Stimulated activated CD4-positive, alpha-beta T cell treated with anti-CD3 and anti-CD28 coated beads, Interleukin-1b, Interleukin-23, amount 100 ng/mL, for 4 hours (primary cell): ENCODE data around the gene AGXT2.

Source experiments
- DNase-seq, 2 donors: peaks; one replicate each; pipeline ENCODE4 v3.0.0-alpha.2; 2020; ENCODE audit warnings: low read depth in 2 of 2

Gene AGXT2, protein sequence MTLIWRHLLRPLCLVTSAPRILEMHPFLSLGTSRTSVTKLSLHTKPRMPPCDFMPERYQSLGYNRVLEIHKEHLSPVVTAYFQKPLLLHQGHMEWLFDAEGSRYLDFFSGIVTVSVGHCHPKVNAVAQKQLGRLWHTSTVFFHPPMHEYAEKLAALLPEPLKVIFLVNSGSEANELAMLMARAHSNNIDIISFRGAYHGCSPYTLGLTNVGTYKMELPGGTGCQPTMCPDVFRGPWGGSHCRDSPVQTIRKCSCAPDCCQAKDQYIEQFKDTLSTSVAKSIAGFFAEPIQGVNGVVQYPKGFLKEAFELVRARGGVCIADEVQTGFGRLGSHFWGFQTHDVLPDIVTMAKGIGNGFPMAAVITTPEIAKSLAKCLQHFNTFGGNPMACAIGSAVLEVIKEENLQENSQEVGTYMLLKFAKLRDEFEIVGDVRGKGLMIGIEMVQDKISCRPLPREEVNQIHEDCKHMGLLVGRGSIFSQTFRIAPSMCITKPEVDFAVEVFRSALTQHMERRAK

DNA sequence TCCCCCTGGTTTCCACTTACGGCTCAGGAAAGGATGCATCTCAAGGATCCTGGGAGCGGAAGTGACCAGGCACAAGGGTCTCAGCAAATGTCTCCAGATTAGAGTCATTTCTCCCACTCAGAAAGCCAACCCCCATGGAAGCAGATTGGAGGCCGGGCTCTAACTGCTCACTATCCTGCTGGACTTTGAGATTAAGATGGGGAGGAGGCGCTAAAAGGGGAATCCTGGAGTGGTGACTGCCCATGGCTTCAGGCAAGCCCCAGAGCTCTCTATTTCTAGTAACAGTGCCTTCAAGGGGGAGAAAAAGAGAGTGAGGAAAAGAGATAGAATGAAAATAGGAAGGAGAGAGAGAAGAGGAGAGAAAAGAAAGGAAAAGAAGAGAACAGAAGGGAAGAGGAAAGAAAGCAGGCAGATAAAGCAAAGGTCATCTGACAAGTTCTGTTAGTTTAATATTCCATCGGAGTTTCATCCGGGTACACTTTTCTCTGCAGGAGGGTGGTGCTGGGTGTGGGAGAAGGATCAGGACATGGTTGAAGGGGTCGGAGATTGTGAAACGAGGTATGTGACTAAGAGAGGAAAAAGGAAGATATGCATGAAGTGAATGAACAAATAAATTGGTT lies at the start of gene AGXT2:
AGXT2 (minus strand) TSS at position 165 of the 620 bp plus-strand sequence; CDS start at position 108, 57 bp downstream.
- DNase-seq: no peak

DNA sequence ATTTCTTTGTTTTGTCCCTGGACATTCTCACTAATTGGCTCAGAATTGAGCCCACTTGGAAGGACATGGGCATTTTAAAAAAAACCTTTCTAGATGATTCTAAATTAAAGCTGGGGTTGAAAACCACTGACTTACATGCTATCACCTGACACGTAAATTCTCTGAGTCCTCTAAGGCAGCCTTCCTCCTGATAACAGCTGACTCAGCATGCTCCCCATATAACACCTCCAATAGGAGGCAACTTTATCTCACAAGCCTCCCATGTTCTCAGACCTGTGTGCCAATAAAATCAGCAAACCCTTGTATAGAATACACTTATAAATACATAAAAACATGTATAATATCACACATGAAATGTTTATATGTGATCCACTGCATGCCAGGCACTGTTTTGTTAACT lies 49.2 kb upstream of the AGXT2 start:
- DNase-seq: no peak

DNA sequence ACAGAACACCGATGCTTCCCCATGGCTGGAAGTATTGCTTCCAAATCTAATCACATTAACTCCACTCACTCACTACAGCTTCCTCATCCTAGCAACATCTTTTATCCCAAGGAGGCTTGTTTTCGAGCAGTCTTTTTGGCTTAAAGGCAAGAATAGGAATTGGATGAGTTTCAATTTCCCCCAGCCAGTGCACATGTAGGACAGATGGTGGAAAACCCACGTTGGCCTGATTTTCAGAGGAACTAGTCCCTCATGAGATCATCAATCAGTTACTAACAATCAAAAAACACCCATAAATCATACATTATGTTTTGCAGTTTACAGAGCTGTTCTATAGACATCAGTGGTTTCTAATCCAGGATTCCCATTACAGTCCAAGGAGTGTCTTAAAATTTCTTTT lies 48.5 kb upstream of the AGXT2 start:
- DNase-seq: no peak

DNA sequence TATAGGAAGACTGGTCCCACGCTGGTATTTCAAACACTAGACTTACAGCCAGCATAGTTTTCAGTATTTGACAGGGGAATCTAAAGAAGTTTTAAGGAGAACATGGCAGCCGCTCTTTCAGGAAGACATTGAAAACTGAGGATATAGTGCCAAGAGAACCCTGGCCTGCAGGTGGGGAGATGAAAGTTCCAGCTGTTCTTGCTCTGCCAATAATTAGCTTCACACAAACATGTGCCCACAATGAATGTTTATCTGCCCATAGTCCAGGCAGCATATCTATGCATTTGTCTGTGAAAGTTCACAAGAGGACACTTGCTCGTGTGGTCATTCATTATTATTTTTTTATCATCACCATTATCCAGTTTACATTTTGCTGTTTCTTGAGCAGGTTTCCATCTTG lies 47.6 kb upstream of the AGXT2 start:
- DNase-seq: no peak

DNA sequence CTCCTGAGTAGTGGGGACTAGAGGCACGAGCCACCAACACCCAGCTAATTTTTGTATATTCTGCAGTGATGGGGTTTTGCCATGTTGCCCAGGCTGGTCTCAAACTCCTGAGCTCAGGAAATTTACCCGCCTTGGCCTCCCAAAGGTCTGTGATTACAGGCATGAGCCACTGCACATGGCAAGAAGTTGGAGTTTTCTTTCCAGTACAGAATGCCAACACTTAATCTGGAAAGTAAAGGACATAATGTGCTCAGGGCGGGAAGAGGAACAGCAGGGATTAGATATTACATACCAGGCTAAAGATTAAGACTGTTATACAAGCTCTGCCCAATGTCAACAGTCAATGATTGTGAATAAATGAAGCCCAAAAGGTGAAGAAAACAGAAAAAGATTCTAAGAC lies 47.2 kb upstream of the AGXT2 start:
- no peak for DNase-seq

DNA sequence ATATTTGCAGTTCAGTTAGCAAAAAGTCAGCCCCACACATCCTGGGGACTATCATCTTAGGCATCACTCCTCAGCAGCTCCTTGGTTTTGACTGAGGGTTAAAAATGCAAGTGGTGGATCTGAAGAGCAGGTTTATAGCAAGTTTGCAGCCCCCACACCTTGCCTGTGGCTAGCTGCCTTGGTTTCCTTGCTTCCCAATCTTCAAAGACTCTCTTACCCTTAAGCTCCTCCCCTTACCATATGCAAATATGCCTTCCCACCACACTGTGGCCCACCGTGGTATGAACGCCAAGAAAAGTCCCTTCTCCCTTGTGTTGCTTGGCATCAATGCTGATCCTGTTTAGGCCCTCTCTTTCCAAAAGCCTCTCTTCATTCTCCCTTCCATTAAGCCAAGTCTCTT lies 45.0 kb upstream of the AGXT2 start:
- no peak for DNase-seq

DNA sequence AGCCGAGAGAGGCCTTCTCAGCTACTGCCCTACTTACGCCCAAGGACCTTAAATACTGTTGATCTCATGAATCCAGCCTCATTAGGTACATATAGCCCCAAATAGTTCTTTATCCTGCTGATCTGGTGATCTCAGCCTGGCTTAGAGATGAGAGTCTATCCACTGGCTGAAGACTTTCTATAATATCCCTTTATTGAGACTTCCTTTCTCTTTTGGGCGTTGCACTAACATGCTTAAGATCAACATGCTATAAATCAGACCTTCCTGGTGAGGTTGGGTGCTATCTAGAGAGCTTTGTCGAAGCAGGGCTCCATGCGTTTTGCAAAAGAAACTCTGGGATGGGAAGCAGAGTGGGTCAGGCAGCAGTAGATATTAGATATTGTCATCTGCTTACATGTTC lies 44.0 kb upstream of the AGXT2 start:
- no peak for DNase-seq

DNA sequence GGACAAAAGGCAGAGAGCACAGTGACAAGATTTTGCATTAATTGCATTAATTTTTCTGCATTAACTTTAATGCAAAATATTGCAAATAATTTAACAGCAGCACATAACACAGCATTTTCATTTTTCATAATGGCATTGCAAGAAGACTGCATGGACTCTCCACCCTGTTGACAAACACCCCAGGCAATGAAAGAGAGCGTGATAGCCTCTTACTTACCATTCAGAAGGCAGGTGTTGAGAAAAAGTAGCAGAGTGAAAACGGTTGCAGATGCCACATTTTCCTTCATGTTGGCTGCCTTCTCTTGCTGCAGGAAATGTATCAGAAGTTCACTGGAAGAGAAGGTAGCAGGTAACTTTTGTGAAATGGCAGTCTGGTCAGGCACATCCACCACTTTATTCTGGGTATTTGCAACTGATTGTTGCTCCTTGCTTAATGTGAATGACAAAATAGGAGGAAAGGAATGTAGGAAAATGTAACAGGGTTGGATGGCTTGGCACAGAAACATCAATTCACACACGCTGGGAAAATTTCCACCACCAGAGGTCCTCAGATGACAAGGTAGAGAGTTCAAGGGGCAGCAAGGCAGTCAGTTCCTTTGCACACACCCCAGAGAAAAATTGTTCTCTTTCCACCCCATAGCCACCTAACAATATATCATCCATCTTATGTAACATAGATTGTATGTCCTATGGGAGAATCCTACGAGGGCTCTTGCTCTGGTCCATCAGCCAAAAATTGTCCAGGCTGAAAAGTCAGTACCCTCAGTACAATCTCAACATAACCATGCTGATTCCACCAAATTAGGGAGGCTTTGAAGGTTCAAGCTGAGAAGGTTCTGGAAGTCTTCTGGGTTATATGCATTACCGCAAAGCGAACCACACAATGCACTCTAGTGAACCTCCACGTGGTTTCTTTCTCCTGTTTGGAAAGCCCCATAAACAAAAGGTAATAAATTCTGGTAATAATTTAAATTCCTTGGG lies 41.9 kb upstream of the AGXT2 start:
- DNase-seq: peak; percentile 12 to 30

DNA sequence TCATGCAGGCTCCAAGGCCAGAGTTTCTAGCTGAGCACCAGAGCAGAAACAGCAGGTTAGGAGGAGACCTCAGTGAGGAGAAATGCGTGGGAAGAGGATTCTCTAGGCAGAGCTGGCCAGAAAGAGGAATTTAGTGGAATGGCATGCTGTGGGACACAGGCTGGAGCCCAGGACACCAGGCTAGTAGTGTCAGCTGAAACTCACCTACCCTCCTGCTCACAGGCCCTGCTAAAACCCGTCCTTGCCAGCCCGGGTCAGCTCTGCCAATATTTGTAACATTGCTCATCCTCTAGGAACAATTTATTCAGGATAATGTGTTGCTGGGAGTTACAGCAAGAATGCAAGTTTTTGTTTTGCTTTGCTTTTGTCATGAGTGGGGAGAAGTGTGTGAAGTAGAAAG lies 40.2 kb upstream of the AGXT2 start:
- no peak for DNase-seq

DNA sequence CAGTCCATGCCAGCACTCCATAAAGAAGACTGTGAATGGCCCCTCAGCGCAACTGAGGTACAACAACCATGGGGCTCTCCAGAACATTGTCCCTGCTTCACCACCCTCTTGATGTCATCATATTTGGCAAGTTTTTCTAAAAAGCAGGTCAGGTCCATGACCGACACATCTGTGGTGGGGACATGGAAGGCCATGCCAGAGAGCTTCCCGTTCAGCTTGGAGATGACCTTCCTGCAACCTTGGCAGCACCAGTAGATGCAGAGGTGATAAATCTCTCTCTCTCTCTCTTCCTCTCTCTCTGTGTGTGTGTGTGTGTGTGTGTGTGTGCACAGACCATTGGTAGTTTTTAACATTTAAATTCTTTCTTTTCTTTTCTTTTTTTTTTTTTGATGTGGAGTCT lies 35.4 kb upstream of the AGXT2 start:
- DNase-seq: no peak

DNA sequence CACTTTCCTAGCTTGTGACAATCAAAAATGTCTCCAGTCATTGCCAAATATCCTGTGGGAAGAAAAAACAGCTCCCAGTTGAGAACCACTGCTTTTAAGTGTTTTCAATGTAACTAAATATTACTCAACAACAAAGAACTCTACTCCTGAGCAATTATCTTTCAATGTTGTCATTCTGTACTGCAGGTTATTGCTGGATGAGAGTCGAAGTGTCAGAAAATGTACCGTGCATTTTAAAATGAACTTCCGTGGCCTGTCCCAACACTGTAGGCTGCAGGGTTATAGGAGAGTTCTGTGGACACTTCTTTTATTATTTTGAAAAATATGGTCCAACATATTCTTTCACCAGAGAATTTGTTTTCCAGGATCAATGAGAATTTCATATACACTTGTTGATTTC lies 34.8 kb upstream of the AGXT2 start:
- DNase-seq: no peak

DNA sequence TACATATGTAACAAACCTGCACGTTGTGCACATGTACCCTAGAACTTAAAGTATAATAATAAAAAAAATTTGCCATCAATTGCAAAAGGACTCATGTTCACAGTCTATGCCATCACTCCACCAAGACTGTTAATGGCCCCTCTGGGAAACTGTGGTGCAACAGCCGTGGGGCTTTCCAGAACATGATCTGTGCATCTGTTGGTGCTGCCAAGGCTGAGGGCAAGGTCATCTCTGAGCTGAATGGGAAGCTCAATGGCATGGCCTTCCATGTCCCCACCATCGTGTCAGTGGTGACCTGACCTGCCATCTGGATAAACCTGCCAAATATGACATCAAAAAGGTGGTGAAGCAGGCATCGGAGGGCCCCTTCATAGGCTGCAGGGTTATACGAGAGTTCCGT lies 33.4 kb upstream of the AGXT2 start:
- no peak for DNase-seq

DNA sequence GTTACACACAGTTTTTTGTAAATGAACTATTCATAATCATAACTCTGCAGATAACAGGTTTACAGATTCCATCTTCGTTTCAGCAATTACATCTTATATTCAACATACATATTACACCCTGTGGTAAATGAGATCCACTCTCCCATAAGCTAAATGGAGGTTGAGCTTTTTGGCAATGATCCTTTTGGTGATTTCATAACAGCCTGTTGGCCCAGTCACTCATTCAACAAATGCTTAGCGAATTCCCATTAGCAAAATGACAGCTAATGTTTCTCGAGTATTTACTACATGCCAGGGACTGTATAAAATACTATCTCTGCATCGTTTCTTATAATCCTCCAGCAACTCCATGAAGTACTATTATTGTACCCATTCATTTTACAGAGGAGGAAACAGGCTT lies 25.4 kb upstream of the AGXT2 start:
- DNase-seq: no peak

DNA sequence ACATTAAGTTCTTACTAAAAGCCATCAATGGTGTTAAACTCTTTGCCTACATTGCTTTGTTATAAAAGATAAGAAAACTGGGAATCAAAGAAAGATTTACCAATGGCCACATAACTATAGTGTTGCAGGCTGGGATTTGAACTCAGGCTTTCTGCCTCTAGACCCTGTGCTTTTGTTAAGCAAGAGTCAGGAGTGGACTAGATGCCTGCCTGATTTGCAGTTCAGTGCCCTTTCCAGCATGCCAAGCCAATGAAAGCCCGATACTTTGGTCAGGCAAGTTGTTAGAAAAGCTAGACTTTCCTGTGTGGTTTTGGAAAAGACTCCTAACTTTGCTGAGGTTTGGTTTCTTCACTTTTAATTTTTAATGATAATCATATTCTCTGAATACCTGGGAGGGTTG lies 21.4 kb upstream of the AGXT2 start:
- no peak for DNase-seq

DNA sequence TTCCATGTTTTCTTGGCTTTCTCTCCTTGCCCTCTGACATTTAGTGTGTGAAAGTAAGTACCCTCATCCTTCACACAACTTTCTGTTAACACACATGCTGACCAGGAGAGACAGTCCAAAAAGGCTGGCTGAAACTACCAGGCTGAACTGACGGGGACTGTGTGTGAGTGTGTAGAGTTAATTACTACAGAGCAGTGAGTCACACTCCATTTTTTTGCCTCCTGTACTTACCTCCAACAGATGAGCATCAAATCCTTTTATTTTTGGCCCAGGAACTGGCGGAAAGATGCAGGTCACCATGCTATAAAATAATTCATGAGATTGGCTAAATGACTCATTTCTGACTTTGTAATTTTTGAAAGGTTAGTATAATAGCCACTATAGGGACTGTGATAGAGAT lies 20.2 kb upstream of the AGXT2 start:
- no peak for DNase-seq

DNA sequence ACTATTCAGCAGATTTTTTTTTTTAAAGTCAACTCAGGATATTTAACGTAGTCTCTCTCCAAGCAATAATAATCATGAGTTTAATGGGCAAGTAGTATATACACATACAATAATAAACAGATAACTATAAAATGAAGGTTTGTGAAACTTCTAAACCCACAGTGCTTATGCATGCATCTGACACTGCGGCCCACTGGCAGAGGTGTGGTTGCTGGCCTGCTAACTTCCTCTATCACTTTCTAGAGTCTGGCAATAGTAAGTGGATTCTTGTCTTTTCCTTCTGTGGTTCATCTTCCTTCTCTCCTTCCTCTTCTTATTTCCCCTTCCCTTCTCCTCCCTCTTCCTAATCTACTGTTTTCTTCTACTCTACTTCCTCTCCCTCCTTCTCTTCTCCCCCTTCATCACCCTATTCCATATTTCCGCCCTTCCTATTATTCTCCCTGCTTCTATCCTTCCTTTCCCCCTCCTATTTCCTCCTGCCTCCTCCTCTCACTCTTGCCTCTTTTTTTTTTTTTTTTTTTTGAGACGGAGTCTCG lies 18.6 kb upstream of the AGXT2 start:
- DNase-seq: no peak

DNA sequence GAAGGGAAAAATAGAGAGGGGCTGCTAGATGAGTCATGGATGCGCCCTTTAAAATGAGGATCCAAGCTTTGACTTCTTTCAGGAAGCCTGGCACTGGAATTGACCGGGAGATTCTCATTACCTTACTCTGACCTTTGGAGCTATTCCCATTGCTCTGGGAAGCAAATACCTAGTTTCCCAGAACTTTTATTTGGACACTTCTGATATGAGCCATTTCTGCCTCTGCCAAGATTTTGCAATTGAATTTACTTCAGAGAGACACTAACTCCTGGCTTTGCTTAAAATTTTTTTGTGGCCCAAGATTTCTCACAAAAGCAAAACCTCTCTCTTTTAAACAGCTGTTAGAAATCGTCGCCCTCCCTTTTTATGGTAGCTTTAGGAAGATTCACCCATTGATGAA lies 15.7 kb upstream of the AGXT2 start:
- no peak for DNase-seq

DNA sequence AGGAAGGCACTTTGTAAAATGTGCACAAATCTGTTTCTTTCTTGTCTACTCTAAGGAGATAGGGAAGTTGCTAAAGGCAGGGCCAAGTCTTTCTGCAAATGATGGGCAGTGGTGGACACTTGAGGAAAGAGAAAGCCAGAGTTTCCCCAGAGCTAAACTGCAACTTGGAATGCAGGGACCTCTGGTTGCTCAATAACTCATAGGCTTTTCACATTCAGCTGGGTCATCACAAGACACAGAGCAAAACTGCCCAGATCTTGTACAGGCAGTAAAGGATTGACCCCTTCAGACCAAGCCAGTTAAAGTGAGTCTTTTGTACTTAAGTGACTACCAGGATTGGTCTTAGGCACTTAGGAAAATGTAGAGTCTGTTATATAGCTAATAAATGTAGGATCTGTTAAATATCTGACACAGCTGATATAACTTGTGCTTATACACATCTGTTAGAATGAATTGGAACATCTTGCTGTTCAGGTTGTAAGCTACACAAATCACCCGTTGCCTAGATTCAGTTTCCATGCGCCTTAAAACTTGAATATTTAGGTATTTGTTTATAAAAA lies 13.5 kb upstream of the AGXT2 start:
- no peak for DNase-seq

DNA sequence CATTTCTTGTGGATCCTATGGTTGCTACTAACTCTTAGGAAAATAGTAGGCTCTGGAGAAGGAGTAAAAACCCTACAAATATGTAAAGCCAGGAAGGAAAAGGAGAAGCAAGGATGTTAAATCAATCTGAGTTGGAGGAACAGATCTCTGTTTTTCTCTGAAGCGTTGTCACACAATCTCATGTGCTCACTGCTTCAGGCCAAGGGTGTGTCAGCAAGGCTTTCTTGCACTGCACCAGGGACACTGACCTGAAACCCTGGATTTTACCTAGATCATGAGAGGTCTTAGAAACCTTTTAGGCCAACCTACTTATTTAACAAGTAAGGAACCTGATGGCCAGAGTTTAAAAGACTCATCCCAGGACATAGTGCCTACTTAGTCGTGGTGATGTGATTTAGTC lies 12.5 kb upstream of the AGXT2 start:
- DNase-seq: no peak

DNA sequence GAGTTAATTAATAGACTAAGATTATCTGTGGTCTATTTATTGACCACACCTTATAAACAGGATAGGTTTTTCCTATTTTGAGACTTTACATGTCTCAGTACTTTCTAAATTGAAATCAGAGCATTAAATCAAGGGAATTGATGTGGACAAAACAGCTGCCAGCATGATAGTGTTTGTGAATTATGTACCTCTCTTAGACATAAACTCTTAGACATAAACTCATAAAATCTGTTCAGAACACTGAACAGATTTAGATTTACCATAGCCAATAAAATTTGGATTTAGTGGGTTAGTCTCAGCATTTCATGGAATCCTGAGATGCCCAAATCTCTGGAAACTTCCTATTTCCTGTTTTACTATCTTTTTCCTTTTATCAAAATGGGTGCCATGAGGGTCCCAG lies 11.5 kb upstream of the AGXT2 start:
- no peak for DNase-seq

DNA sequence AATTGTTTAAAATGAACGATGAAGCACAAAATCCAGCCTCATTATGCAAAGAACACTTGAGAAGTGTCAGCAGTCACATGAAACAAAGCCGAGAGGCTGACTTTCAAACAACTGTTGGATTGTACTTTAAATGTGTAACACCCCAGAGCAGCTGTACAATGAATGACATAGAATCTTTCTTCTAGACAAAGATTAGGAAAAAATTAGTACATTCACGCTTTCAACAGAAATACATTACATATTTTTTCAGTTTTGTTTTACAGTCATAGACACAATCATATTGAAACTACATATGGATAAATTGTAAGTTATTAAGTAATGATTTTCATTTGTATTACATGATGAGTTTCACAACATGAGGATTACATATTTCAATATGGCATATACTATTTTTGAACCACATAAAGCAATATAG lies 10.6 kb upstream of the AGXT2 start:
- DNase-seq: no peak

DNA sequence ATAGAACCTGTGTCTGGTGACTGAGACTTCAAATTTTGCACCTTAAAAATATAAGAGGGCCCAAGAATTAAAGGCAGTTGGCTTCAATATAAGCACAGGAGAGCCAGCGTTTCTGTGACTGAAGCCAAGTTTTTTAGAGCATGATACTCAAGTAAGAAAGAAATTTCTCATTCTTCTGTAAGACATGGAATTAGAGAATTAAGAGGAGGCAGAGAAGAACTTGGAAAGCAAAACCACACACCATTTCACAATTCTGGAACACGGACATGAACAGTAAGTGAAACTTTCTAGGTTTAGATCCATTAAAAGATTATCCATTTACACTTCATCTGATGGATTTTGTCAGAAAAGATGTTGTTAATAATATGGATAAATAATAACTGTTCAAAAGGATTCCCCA lies 8.9 kb upstream of the AGXT2 start:
- no peak for DNase-seq
